OCI-LY1 (cell line): Measurements from ENCODE around the gene TMEM151A.
A peak's percentile ranks its signal among the peaks of the same experiment; 100 is the strongest.

ENCODE experiments used
- H2AFZ ChIP-seq: fragments of 200-600 bp; sonication (generic), shearing (Covaris generic); 2 replicates; pipeline ENCODE4 v1.6.0; 2014; ENCODE audit warnings: antibody characterized with exemption, mild to moderate bottlenecking, low read length
- H3F3A ChIP-seq: fragments of 200-600 bp; sonication (generic), shearing (Covaris generic); 2 replicates; pipeline ENCODE4 v1.6.0; 2014; ENCODE audit warnings: mild to moderate bottlenecking, antibody characterized with exemption, low read length, moderate library complexity; ENCODE audit not compliant: insufficient read depth
- H3K27ac ChIP-seq: fragments of 200-600 bp; sonication (generic); 2 replicates; pipeline ENCODE4 v1.5.1; 2014; ENCODE audit warnings: low read length, mixed run types, mild to moderate bottlenecking, low read depth; ENCODE audit not compliant: poor library complexity, severe bottlenecking
- H3K27me3 ChIP-seq: fragments of 200-600 bp; sonication (generic); 2 replicates; pipeline ENCODE4 v1.6.0; 2014; ENCODE audit warnings: antibody characterized with exemption, mild to moderate bottlenecking, low read length, moderate library complexity; ENCODE audit not compliant: insufficient read depth
- H3K36me3 ChIP-seq: fragments of 200-600 bp; sonication (generic); 2 replicates; pipeline ENCODE4 v1.6.1; 2014; ENCODE audit warnings: mild to moderate bottlenecking, antibody characterized with exemption, low read length, moderate library complexity, mixed read lengths; ENCODE audit not compliant: insufficient read depth
- H3K4me1 ChIP-seq: fragments of 200-600 bp; sonication (generic); 2 replicates; pipeline ENCODE4 v1.5.1; 2014; ENCODE audit warnings: mild to moderate bottlenecking, low read length, moderate library complexity; ENCODE audit not compliant: insufficient read depth, severe bottlenecking
- H3K4me2 ChIP-seq: fragments of 200-600 bp; sonication (generic), shearing (Covaris generic); 2 replicates; pipeline ENCODE4 v1.6.1; 2014; ENCODE audit warnings: low read length
- H3K4me3 ChIP-seq: fragments of 200-600 bp; sonication (generic); 2 replicates; pipeline ENCODE4 v1.5.1; 2014; ENCODE audit warnings: low read length, low read depth, mild to moderate bottlenecking, mixed read lengths; ENCODE audit not compliant: poor library complexity, severe bottlenecking
- H3K79me2 ChIP-seq: fragments of 200-600 bp; shearing (Covaris generic); 2 replicates; pipeline ENCODE4 v1.6.1; 2016; ENCODE audit warnings: mixed run types, low read length, mixed read lengths; ENCODE audit not compliant: insufficient read depth
- H3K9ac ChIP-seq: fragments of 200-600 bp; sonication (generic), shearing (Covaris generic); 2 replicates; pipeline ENCODE4 v1.6.1; 2014; ENCODE audit warnings: mild to moderate bottlenecking, low read length, mixed read lengths
- H3K9me2 ChIP-seq: fragments of 200-600 bp; sonication (generic), shearing (Covaris generic); 2 replicates; pipeline ENCODE4 v1.6.1; 2014; ENCODE audit warnings: low read depth, mild to moderate bottlenecking, low read length, mixed read lengths
- H3K9me3 ChIP-seq: fragments of 200-600 bp; shearing (Covaris generic); 2 replicates; pipeline ENCODE4 v1.6.1; 2014; ENCODE audit warnings: low read length, mixed read lengths
- H4K20me1 ChIP-seq: fragments of 200-600 bp; sonication (generic), shearing (Covaris generic); 2 replicates; pipeline ENCODE4 v1.6.0; 2016; ENCODE audit warnings: mild to moderate bottlenecking, low read length; ENCODE audit not compliant: insufficient read depth
- CTCF ChIP-seq: fragments of 200-600 bp; sonication (generic), shearing (Covaris generic); IDR thresholded peaks from 2 replicates; pipeline ENCODE4 v1.5.1; 2017; ENCODE audit warnings: mild to moderate bottlenecking, antibody characterized with exemption, low read length, moderate library complexity, mixed read lengths
- EZH2 ChIP-seq: fragments of 200-600 bp; sonication (generic), shearing (Covaris generic); IDR thresholded peaks from 2 replicates; pipeline ENCODE4 v1.8.0; 2017; ENCODE audit warnings: borderline replicate concordance, mixed run types, mild to moderate bottlenecking, antibody characterized with exemption, low read length, moderate library complexity, mixed read lengths

TMEM151A gene

DNA sequence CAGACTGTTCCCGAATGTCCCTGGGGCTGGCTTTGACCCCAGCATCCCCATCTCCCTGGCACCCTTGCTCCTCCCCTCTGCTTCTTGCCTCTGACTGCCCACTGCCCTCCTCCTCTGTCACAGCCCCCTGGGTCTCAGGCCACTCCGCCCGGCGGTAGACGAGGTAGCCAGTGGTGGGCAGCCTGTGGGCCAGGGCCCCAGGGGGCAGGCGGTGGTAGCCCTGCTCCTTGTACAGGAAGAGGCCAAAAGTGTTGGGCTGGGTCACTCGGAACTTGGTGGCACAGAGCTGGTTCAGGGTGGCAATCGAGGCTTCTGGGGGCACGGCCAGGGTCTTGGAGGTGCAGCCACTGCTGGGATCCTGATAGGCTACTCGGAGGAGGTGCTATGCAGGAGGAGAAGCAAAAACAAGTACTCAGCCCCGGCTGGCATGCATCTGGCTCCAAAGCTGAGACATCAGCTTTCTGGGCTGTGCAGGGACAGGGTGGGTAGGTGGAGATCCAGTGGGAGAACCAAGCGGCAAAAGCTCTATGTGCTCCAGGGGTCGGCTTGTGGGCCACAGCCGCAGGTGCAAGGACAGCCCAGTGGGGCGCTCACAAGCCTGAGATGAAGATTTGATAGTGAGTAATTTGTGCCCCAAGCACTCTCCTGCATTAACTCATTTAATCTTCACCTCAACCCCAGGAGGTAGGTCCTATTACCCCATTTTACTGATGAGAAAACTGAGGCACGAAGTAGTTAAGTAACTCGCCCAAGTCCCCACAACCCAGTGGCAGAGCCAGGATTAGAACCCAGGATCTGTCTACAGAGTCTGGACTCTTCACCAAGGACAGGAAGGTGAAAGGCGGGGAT lies 40.9 kb downstream of the TMEM151A start:
- no peak overlapping the region for H2AFZ ChIP-seq
- H3K4me2 ChIP-seq, result no peak overlapping the region
- H3K27me3 ChIP-seq, result peaks cover 8% of the 10 kb centered on the region
- peaks cover 9% of the 10 kb centered on the region; the same call in 1 of the 2 replicates for H3K36me3 ChIP-seq
- H3K27ac ChIP-seq, result no peak overlapping the region
- no peak overlapping the region for H3K9ac ChIP-seq
- H3K4me3 ChIP-seq, result no peak overlapping the region
- H3K79me2 ChIP-seq, result no peaks in the 10 kb centered on the region
- H4K20me1 ChIP-seq, result no peaks in the 10 kb centered on the region
- H3F3A ChIP-seq, result no peaks in the 10 kb centered on the region
- no peaks in the 10 kb centered on the region for H3K9me3 ChIP-seq
- no peaks in the 10 kb centered on the region for H3K9me2 ChIP-seq
- H3K4me1 ChIP-seq, result peaks cover 11% of the 10 kb centered on the region
- no peak for TF ChIP-seq EZH2
- no peak for TF ChIP-seq CTCF

DNA sequence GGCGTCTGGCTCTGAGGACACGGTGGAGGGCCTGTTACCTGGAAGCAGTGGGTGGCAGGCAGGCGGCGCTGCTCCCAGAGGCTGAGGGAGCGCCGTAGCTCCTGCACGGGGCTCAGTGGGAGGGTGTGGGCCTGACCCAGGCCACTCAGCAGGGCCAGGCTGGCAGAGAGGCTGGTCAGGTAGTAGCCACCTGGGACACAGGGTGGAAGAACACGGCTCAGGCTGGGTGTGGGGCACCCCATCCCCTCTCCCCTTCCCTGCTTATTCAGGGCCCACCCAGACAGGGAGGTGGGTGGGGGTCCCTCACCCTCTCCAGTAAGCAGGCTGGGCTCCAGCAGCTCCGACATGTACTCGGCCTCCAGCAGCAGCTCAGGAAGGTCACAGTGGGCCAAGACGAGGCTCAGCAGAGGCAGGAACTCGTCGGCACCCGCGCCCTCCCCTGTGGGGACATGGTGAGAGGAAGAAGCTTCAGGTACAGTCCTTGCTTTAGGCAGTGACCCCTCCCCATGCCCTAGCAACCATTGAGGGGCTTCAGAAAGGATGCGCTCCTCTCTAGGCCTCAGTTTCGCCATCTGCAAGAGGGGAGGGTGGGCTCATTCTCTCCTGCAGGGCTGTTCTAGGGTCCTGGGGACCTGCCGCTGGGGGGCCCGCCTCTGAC lies 41.7 kb downstream of the TMEM151A start:
- no peak overlapping the region for H3K4me2 ChIP-seq
- TF ChIP-seq EZH2 (no peak), CTCF (peak; percentile 16; the same call in 1 of the 2 replicates)
- no peaks in the 10 kb centered on the region for H3K9me3 ChIP-seq
- no peaks in the 10 kb centered on the region for H3F3A ChIP-seq
- no peaks in the 10 kb centered on the region for H3K79me2 ChIP-seq
- no peak overlapping the region for H2AFZ ChIP-seq
- H3K4me1 ChIP-seq, result peaks cover 5% of the 10 kb centered on the region
- H3K27ac ChIP-seq, result no peak overlapping the region
- no peaks in the 10 kb centered on the region for H3K9me2 ChIP-seq
- peaks cover 8% of the 10 kb centered on the region for H3K27me3 ChIP-seq
- H3K36me3 ChIP-seq, result peaks cover 16% of the 10 kb centered on the region
- no peaks in the 10 kb centered on the region for H4K20me1 ChIP-seq
- H3K4me3 ChIP-seq, result no peak overlapping the region
- no peak overlapping the region for H3K9ac ChIP-seq

- Histone ChIP-seq H3K27me3 (peaks cover 8% of the 10 kb centered on the region), H3K27ac (no peak overlapping the region), H3K4me1 (no peaks in the 10 kb centered on the region), H3K9me2 (no peaks in the 10 kb centered on the region), H3K4me2 (no peak overlapping the region), H4K20me1 (no peaks in the 10 kb centered on the region), H3F3A (no peaks in the 10 kb centered on the region), H3K9ac (no peak overlapping the region), H2AFZ (no peak overlapping the region), H3K9me3 (no peaks in the 10 kb centered on the region), H3K36me3 (peaks cover 22% of the 10 kb centered on the region), H3K4me3 (no peak overlapping the region), H3K79me2 (no peaks in the 10 kb centered on the region)
- no peak for TF ChIP-seq EZH2
- no peak for TF ChIP-seq CTCF
These were observed 42.4 kb downstream of the TMEM151A start for GRCh38 chr11:66333896-66334604.
